GM18517 (cell line): ENCODE data around the gene MED8.
"Not testable (repeated sequence)": the region's sequence is repeated elsewhere in the genome, so short reads cannot be mapped to it uniquely, and the experiment has no call there.

Experiments
- ATAC-seq: cut with Tn5 transposase; IDR thresholded peaks from one replicate; pipeline ENCODE4 v1.9.1; 2021; ENCODE audit warnings: mild to moderate bottlenecking, moderate library complexity; ENCODE audit not compliant: unreplicated experiment

Gene MED8

GRCh38 chr1:43421976-43422750 lies 32.6 kb upstream of the MED8 start:
- no peak for ATAC-seq

DNA sequence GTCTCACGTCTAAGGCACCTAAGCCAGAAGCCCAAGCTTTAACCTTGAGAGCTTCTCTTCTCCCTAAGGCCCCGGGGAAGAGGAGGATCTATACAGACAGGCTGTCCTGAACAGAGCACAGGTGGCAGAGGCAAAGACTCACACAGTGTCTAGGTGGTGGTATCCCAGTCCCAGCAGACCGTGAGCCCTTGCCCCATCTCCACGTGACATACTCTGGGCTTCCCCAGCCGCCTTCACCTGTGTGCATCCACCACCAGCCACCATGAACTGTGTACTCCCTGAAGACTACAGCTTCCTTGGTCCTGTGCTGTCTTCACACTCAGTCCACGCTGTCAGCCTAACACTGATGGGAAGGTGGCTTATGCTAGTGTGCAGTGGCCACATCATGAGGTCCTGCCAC lies 31.8 kb upstream of the MED8 start:
- ATAC-seq = no peak

- no peak for ATAC-seq
These were observed 31.3 kb upstream of the MED8 start for GRCh38 chr1:43420874-43421273.

GRCh38 chr1:43419627-43420425 lies 30.2 kb upstream of the MED8 start:
- ATAC-seq = no peak

DNA sequence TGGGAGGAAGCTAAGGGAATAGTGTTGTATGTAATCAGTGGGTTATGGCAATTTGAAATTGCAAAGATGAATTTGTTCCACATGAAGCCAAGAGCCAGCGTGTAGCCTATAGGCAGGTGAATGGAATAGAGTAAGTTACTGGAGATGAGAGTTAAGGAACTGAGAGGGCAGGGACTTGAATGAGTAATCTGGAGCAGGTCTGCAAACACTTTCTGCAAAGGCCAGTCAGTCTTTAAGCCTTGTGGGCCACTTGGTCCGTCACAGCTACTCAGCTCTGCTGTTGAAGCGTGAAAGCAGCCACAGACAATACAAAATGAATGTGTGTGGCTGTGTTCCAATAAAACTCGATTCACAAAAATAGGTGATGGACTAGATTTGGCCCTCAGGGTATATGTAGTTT lies 29.3 kb upstream of the MED8 start:
- ATAC-seq = no peak

- ATAC-seq = no peak
These were observed 26.3 kb upstream of the MED8 start for GRCh38 chr1:43415901-43416300.

- no peak for ATAC-seq
These were observed 25.1 kb upstream of the MED8 start for GRCh38 chr1:43414634-43415223.

DNA sequence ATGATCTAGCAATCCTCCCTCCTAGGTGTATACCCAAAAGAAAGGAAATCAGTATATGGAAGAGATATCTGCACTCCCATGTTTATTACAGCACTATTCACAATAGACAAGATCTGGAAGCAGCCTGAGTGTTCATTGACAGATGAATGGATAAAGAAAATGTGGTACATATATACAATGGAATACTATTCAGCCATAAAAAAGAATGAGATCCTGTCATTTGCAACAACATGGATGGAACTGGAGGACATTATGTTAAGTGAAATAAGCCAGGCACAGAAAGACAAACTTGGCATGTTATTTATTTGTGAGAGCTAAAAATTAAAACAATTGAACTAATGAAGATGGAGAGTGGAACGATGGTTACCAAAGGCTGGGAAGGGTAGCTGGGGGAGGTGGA lies 23.8 kb upstream of the MED8 start:
- ATAC-seq = not testable (repeated sequence)

DNA sequence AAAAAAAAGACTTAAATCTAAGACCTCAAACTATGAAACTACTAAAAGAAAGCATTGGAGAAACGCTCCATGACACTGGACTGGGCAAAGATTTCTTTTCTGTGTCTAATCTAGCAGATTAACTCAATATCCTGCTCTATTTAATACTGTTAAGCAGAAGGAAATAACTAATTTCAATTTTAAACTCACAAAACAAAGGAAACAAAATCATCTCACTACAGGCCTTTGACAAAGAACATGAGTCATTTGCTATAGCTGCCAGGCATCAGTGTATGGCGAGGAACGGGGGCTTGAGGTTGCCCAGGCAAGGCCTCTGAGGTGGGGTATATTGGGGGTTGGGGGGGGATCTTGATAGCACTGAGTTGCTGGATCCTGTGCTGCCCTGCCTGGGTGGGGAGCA lies 21.0 kb upstream of the MED8 start:
- no peak for ATAC-seq

DNA sequence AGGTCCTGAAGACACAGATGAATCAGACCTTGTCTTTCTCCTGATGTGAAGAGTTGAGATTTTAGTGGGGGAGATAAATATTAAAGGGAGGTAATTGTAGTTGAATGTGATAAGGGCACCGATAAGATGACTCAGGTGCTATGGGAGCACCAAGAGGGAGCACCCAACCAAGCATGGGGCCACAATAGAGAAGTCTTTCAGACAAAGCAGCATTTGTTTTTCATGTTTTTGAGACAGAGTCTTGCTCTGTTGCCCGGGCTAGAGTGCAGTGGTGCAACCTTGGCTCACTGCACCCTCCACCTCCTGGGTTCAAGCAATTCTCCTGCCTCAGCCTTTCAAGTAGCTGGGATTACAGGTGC lies 16.3 kb upstream of the MED8 start:
- ATAC-seq = no peak

DNA sequence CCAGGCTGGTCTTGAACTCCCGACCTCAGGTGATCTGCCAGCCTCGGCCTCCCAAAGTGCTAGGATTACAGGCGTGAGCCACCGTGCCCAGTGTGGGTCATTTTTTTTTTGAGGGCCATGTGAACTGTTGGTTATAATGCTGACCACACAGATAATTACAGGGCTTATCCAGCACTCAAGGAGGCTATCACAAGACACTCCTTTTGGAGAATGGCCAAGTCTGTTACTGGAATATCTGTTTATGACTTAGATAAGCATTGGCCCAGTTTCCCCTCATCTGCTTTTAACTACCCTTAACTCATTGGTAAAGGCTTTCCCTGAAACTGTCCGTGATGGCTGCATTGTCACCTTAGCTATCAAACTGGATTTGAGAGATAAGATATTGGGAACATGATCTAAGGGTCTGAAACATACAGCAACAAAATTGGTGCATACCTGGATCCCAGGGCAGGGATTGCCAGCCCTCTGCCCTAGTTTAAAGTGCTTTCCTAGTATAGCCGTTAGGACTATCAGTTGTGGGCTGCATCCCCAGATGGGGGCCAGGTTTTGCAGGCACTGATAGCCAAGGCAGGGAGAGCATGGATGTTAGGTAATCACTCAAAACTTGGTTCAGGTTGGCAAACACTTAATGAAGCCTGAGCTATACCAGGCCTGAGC lies 15.7 kb upstream of the MED8 start:
- ATAC-seq = no peak

- ATAC-seq = no peak
These were observed 14.8 kb upstream of the MED8 start for GRCh38 chr1:43404353-43404752.

GRCh38 chr1:43402089-43402865 lies 12.7 kb upstream of the MED8 start:
- ATAC-seq = no peak

DNA sequence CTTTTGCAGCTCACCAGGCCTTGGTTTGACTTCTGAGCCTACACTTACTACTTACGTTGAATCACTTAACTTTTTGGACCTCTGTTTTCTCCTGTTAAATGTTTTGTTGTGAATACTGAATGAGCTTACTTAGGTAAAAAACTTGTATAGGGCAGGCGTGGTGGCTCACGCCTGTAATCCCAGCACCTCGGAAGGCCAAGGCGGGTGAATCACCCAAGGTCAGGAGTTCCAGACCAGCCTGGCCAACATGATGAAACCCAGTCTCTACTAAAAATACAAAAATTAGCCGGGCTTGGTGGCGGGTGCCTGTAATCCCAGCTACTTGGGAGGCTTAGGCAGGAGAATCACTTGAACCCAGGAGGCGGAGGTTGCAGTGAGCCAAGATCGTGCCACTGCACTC lies 10.8 kb upstream of the MED8 start:
- ATAC-seq = not testable (repeated sequence)

- no peak for ATAC-seq
These were observed 8.6 kb upstream of the MED8 start for GRCh38 chr1:43398227-43398626.

- no peak for ATAC-seq
These were observed 6.5 kb upstream of the MED8 start for GRCh38 chr1:43396059-43396458.

DNA sequence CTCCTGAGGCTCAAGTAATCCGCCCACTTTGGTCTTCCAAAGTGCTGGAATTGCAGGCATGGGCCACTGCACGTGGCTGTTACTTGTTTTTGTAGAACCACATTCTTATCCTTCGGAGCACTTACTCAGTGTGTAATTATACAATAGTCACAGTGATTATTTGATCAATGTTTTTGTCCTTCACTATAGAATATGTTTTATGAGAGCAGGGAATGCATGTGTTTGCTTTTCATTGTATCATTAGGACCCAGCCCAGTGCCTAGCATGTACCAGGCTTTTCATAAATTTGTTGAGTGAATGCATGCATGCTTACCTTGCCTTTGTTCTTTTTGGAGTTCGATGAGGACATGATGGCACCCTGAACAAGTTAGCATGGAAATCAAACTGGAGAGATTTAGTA lies 5.9 kb upstream of the MED8 start:
- no peak for ATAC-seq

DNA sequence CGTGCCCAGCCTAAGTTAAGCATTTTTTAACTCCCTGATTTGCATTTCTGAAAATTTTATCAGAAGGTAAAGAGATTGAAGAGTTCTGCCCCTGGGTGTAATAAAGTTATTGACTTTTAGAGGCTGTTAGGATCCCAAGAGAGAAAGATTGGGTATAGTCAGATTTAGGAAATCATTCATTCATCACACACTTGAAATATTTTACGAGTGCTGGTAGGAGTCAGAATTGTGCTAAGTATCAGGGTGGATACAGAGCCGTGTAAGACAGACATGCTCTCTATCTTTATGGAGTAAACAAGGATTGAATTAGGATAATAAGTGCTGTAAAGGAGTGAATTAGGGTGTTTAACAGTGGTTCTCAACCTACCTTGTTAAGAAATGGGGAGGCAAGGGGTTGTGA lies 3.1 kb upstream of the MED8 start:
- no peak for ATAC-seq

- no peak for ATAC-seq
These were observed 987 bp downstream of the MED8 start for GRCh38 chr1:43388613-43389012.

- ATAC-seq = no peak
These were observed 1.5 kb downstream of the MED8 start for GRCh38 chr1:43387976-43388599.
